Mesothelial cell of epicardium (in vitro differentiated cells): ENCODE measurements around the gene GRID1. TPM values are rescaled to one million over a fixed set of nuclear protein-coding genes. Genes with fewer than 3 reads are reported as not detected.

Experiments
- DNase-seq, 2 experiments: peaks; one replicate each; pipeline ENCODE4 v3.0.0; 2021; ENCODE audit warnings: low spot score in 2 of 2; ENCODE audit not compliant: unreplicated experiment in 2 of 2
- H3K27ac Mint-ChIP-seq: 2 replicates; pipeline ENCODE4 v1.8.0; 2021; ENCODE audit warnings: mixed read lengths
- H3K27me3 Mint-ChIP-seq: 2 replicates; pipeline ENCODE4 v1.8.0; 2021; ENCODE audit warnings: low read depth, mixed read lengths
- H3K36me3 Mint-ChIP-seq: 2 replicates; pipeline ENCODE4 v1.8.0; 2021; ENCODE audit warnings: mixed read lengths
- H3K4me1 Mint-ChIP-seq: 2 replicates; pipeline ENCODE4 v1.8.0; 2021; ENCODE audit warnings: mixed read lengths
- H3K4me3 Mint-ChIP-seq: 2 replicates; pipeline ENCODE4 v1.8.0; 2021; ENCODE audit warnings: mild to moderate bottlenecking, moderate library complexity, mixed read lengths
- H3K9me3 Mint-ChIP-seq: 2 replicates; pipeline ENCODE4 v1.8.0; 2021; ENCODE audit warnings: mixed read lengths
- CTCF ChIP-seq: fragments of 200-600 bp; sonication (generic); IDR thresholded peaks from one replicate; pipeline ENCODE4 v1.5.0; 2021; ENCODE audit warnings: antibody characterized with exemption; ENCODE audit not compliant: unreplicated experiment
- total RNA-seq: library from RNA; stranded (reverse); gene quantifications from 3 replicates; pipeline ENCODE4 v1.2.1, GENCODE V29; 2021

The GRID1 gene
- total RNA-seq, 1 donor from 2014 or later, result 0.22 TPM

GRCh38 chr10:86283466-86284287 lies 82.9 kb downstream of the GRID1 start:
- peak in 1 of 2 experiments; percentile 16 for DNase-seq
- Mint-ChIP-seq H3K9me3 (peaks cover 9% of the 10 kb centered on the region), H3K36me3 (no peaks in the 10 kb centered on the region), H3K4me1 (no peaks in the 10 kb centered on the region), H3K4me3 (no peak overlapping the region), H3K27me3 (peaks cover 36% of the 10 kb centered on the region), H3K27ac (no peak overlapping the region)
- TF ChIP-seq CTCF, result no peak

- H3K9me3 Mint-ChIP-seq, result peaks cover 16% of the 10 kb centered on the region
- no peak for TF ChIP-seq CTCF
- H3K4me1 Mint-ChIP-seq, result no peaks in the 10 kb centered on the region
- H3K27me3 Mint-ChIP-seq, result peaks cover 33% of the 10 kb centered on the region
- no peaks in the 10 kb centered on the region for H3K36me3 Mint-ChIP-seq
- no peak overlapping the region for H3K27ac Mint-ChIP-seq
- no peak overlapping the region for H3K4me3 Mint-ChIP-seq
- peak in 1 of 2 experiments; percentile 31 for DNase-seq
Measured at GRCh38 chr10:86282664-86283465, 83.7 kb downstream of the GRID1 start.

- H3K9me3 Mint-ChIP-seq, result peaks cover 25% of the 10 kb centered on the region
- H3K36me3 Mint-ChIP-seq, result no peaks in the 10 kb centered on the region
- no peaks in the 10 kb centered on the region for H3K4me1 Mint-ChIP-seq
- no peak overlapping the region for H3K27ac Mint-ChIP-seq
- H3K27me3 Mint-ChIP-seq, result peaks cover 22% of the 10 kb centered on the region
- DNase-seq, result peak in 1 of 2 experiments; percentile 3
- no peak for TF ChIP-seq CTCF
- no peak overlapping the region for H3K4me3 Mint-ChIP-seq
Measured at GRCh38 chr10:86281396-86281795, 85.2 kb downstream of the GRID1 start.

GRCh38 chr10:86269332-86269731 lies 97.3 kb downstream of the GRID1 start:
- H3K4me1 Mint-ChIP-seq, result no peaks in the 10 kb centered on the region
- DNase-seq, result no peak
- no peak overlapping the region for H3K4me3 Mint-ChIP-seq
- no peak for TF ChIP-seq CTCF
- peaks cover 16% of the 10 kb centered on the region for H3K9me3 Mint-ChIP-seq
- no peaks in the 10 kb centered on the region for H3K36me3 Mint-ChIP-seq
- no peak overlapping the region for H3K27ac Mint-ChIP-seq
- H3K27me3 Mint-ChIP-seq, result peaks cover 47% of the 10 kb centered on the region

GRCh38 chr10:86267286-86268195 lies 99.1 kb downstream of the GRID1 start:
- no peaks in the 10 kb centered on the region for H3K36me3 Mint-ChIP-seq
- H3K27me3 Mint-ChIP-seq, result peaks cover 60% of the 10 kb centered on the region
- H3K4me3 Mint-ChIP-seq, result no peak overlapping the region
- DNase-seq, result peak in 1 of 2 experiments; percentile 19
- no peaks in the 10 kb centered on the region for H3K4me1 Mint-ChIP-seq
- peaks cover 15% of the 10 kb centered on the region for H3K9me3 Mint-ChIP-seq
- H3K27ac Mint-ChIP-seq, result no peak overlapping the region
- no peak for TF ChIP-seq CTCF
